HL-60 (cell line): ENCODE data around the gene POLR2H.

Source experiments
- DNase-seq, 2 experiments: peaks; one replicate each; pipeline ENCODE4 v3.0.0-alpha.2; 2010 to 2020; ENCODE audit warnings: low read depth in 1 of 2, low spot score in 1 of 2
- H3K27ac ChIP-seq: fragments of 250-450 bp; sonication (Bioruptor Pico); replicated peaks from 2 replicates; pipeline ENCODE4 v1.5.1; 2020; ENCODE audit warnings: mild to moderate bottlenecking, moderate library complexity
- H3K27me3 ChIP-seq: fragments of 250-450 bp; sonication (Bioruptor Pico); 2 replicates; pipeline ENCODE4 v1.5.1; 2021; ENCODE audit warnings: mild to moderate bottlenecking, moderate library complexity; ENCODE audit not compliant: insufficient read depth, poor library complexity, severe bottlenecking
- H3K4me3 ChIP-seq: replicated peaks from 2 replicates; pipeline ENCODE4 v1.5.1; 2011; ENCODE audit warnings: mild to moderate bottlenecking, control low read depth, low read length; ENCODE audit not compliant: insufficient read depth
- GABPA ChIP-seq: IDR thresholded peaks from 2 replicates; pipeline ENCODE4 v1.6.1; 2012; ENCODE audit warnings: low read depth
- POLR2AphosphoS5 ChIP-seq: IDR thresholded peaks from 2 replicates; pipeline ENCODE4 v1.6.1; 2012; ENCODE audit warnings: low read depth
- REST ChIP-seq: IDR thresholded peaks from 2 replicates; pipeline ENCODE4 v1.6.1; 2012; ENCODE audit warnings: low read depth; ENCODE audit not compliant: insufficient replicate concordance
- SPI1 ChIP-seq: IDR thresholded peaks from 2 replicates; pipeline ENCODE4 v1.6.1; 2012; ENCODE audit warnings: low read depth, mild to moderate bottlenecking, borderline replicate concordance
- TF ChIP-seq, protein P1 (sequence below): IDR thresholded peaks from one replicate; pipeline ENCODE4 v1.5.1; 2011; ENCODE audit warnings: low read length, control low read depth, inconsistent platforms; ENCODE audit not compliant: insufficient read depth

Gene POLR2H

GRCh38 chr3:184347321-184348056 lies 14.0 kb upstream of the POLR2H start:
- Histone ChIP-seq H3K4me3 (no peak overlapping the region), H3K27ac (no peak overlapping the region), H3K27me3 (no peaks in the 10 kb centered on the region)
- DNase-seq, result no peak
- TF ChIP-seq GABPA (no peak), POLR2AphosphoS5 (no peak), SPI1 (no peak), REST (no peak)
- TF ChIP-seq, protein P1, sequence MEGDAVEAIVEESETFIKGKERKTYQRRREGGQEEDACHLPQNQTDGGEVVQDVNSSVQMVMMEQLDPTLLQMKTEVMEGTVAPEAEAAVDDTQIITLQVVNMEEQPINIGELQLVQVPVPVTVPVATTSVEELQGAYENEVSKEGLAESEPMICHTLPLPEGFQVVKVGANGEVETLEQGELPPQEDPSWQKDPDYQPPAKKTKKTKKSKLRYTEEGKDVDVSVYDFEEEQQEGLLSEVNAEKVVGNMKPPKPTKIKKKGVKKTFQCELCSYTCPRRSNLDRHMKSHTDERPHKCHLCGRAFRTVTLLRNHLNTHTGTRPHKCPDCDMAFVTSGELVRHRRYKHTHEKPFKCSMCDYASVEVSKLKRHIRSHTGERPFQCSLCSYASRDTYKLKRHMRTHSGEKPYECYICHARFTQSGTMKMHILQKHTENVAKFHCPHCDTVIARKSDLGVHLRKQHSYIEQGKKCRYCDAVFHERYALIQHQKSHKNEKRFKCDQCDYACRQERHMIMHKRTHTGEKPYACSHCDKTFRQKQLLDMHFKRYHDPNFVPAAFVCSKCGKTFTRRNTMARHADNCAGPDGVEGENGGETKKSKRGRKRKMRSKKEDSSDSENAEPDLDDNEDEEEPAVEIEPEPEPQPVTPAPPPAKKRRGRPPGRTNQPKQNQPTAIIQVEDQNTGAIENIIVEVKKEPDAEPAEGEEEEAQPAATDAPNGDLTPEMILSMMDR, result no peak

DNA sequence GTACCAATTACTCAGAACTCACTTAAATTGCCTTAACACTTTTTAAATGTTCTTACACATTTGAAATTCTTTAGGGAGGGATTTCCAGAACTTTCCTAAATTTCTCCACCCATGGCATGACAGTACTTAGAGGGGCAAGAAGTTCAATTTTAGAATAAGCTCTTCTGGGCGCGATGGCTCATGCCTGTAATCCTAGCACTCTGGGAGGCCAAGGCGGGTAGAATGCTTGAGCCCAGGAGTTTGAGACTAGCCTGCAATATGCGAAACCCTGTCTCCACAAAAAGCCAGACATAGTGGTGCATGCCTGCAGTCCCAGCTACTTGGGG lies 13.5 kb upstream of the POLR2H start:
- Histone ChIP-seq H3K4me3 (no peak overlapping the region), H3K27ac (no peak overlapping the region), H3K27me3 (no peaks in the 10 kb centered on the region)
- TF ChIP-seq GABPA, result no peak
- no peak for TF ChIP-seq SPI1
- TF ChIP-seq POLR2AphosphoS5, result no peak
- TF ChIP-seq, protein P1, result no peak
- TF ChIP-seq REST, result no peak
- no peak for DNase-seq

DNA sequence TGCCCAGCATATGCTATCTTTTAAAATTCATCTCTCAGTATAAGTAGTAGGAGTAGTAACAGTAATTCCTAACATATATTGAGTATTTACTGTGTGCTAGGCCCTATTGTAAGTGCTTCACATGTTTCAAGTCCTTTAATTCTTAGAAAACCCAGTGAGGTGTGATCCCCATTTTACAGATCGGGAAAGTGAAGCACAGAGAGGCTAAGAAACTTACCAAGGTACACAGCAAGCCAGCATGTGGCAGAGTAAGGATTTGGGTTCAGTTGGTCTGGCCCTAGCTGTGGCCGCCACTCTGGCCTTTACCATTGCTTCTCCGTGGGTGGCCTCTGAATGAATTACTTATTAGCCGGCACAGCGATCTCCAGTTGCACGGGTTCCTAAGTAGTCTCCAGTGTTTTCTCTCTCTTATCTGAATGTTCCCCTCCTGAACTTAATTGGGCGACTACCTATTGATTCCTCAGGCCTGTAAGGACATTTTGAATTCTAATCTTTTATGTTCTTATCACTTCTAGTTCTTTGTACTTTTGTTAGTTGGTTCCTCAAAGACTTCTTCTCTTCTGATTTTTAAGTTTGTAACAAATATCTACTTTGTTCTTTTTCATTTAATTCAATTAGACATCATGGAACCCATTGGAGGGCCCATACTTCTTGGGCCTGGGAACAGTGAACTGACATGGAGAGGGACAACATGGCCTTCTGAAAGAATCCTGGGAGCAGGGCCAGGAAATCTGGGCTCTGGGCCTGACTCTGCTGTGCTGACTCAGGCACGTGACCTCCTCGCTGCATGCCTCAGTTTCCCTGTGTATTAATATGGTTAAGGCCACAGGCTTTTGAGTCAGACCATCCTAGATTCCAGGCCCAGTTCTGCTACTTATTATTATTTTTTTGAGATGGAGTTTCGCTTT lies 11.7 kb upstream of the POLR2H start:
- Histone ChIP-seq H3K27ac (no peak overlapping the region), H3K4me3 (no peak overlapping the region), H3K27me3 (no peaks in the 10 kb centered on the region)
- TF ChIP-seq SPI1 (no peak), POLR2AphosphoS5 (no peak), REST (no peak), GABPA (no peak)
- TF ChIP-seq, protein P1, result no peak
- DNase-seq, result no peak
